Activated T-cell treated with anti-CD3 and anti-CD28 coated beads for 24 hours (primary cell): ENCODE data around the gene SCGN.

ENCODE experiments used
- DNase-seq: peaks from one replicate; pipeline ENCODE4 v3.0.0-alpha.2; 2020; ENCODE audit warnings: low read depth

The SCGN gene

DNA sequence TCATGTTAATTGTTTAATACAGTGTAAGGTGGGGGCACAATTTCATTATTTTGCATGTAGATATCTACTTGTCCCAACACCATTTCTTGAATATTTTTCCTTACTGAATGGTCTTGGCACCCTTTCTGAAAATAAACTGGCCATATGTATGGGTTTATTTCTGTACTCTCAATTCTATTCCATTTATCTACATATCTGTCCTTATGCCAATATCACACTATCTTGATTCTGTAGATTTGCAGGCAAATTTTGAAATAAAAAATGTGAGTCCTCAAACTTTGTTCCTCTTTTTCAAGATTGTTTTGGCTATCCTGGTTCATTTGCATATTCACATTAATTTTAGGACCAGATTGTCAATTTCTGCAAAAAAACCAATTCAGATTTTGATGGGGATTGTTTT lies 34.8 kb downstream of the SCGN start:
- DNase-seq = no peak

DNA sequence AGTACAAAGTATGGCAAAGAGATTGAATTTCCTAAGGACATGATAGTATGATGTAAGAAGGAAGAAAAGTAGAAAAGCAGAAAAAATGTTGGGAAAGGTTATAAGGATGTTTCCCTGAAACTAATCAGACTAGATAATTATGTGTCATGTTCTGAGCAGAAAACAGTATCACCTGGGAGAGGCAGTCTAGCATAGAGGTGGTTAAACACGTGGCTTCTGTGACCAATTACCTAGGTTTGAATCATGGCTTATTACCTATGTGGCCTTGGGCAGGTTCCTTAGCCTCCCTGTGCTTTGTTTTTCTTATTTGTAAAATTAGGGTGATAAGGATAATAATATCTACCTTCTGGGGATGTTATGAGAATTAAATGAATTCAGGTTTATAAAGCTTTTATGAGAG lies 38.0 kb downstream of the SCGN start:
- DNase-seq = no peak

DNA sequence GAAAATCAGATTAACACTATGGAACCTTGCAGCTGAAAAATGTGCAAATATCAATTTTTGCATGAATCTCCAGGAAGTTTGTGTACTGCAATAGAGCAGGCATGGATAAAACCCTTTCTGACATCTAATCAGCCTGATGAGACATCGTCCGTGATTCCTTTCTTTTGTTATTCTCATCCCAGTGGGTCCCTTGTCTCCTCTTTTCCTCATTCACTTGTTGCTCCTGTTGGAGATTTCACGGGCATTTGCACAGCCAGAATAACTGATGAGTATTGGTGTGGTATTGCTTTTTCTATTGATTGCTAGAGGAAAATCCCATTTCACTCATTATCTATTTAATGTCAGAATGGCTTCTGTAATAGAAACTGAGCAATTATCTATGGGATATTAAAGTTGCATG lies 39.9 kb downstream of the SCGN start:
- DNase-seq = no peak

DNA sequence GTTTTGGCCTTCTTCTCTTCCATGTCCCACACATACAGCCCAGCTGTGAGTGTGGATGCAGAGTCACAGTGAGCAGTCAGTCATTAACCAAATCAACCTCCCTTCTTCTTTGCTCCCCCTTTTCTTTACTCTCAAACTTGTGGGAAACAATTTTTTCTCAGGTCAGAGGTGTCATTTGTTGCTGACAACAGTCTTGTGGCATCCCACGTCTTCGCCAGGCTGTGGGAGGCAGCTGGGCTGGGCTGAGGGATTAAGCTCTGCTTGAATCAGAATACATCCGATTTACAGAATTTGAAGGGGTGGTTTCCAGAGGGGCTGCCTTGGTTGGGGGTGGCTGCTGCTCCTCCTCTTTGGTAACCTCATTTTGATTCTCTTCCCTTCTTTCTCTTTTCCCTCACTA lies 40.5 kb downstream of the SCGN start:
- DNase-seq = no peak

GRCh38 chr6:25694366-25694765 lies 42.4 kb downstream of the SCGN start:
- no peak for DNase-seq

GRCh38 chr6:25695671-25696070 lies 43.7 kb downstream of the SCGN start:
- no peak for DNase-seq

GRCh38 chr6:25697537-25698340 lies 45.7 kb downstream of the SCGN start:
- DNase-seq = no peak

GRCh38 chr6:25698631-25699030 lies 46.6 kb downstream of the SCGN start:
- DNase-seq = no peak

DNA sequence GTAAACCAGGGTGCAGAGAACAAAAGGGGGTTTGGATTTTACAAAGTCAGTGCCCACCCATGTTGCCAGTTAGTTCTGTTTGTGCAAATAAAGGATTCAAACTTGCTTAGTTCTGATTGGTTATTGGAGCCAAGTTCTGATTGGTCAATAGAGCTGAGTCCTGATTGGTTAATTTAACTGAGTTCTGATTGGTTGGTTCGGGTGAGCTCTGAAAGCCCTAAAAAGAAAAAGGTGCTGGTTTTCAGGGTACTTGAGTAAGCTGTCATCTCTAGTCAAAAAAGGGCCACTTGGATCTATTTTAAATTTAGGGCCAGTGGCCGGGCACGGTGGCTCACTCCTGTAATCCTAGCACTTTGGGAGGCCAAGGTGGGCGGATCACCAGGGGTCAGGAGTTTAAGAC lies 47.6 kb downstream of the SCGN start:
- DNase-seq = no peak

DNA sequence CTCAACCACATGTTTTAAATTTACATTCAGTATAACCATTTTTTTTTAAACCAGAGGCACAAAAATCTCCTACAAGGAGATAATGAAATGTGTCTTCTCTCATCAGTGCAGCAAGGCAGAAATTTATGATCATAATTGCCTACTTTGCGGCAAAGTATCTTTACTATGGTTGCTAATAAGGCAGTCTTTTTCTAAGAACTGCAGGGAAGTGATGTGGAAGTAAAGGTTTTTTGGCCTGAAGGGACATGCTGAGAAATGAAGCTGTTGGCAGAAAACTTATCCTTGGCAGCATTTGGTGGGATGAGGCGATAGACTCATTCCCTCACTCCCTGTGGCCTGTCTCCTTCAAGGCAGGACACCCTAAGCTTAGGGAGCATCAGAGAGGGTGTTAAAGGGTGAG lies 48.7 kb downstream of the SCGN start:
- no peak for DNase-seq

- no peak for DNase-seq
Measured at GRCh38 chr6:25701807-25702206, 49.8 kb downstream of the SCGN start.

GRCh38 chr6:25703005-25703404 lies 51.0 kb downstream of the SCGN start:
- no peak for DNase-seq

DNA sequence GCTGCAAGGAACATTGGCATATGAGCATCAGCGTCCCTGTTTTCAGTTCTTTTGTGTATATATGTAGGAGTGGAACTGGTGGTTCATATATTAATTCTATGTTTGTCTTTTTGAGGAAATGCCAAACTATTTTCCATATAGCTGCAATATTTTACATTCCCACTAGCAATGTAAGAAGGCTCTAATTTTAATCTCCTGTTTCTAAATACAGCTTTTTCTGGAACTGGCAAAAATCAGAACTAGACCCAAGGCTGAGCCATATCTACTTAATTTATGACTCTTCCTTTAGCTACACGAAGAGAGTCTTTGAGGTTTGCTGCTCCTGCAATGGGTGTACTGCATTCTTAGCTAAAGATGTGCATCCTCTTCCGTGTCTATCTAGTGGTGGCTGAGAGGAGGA lies 52.0 kb downstream of the SCGN start:
- DNase-seq = no peak

DNA sequence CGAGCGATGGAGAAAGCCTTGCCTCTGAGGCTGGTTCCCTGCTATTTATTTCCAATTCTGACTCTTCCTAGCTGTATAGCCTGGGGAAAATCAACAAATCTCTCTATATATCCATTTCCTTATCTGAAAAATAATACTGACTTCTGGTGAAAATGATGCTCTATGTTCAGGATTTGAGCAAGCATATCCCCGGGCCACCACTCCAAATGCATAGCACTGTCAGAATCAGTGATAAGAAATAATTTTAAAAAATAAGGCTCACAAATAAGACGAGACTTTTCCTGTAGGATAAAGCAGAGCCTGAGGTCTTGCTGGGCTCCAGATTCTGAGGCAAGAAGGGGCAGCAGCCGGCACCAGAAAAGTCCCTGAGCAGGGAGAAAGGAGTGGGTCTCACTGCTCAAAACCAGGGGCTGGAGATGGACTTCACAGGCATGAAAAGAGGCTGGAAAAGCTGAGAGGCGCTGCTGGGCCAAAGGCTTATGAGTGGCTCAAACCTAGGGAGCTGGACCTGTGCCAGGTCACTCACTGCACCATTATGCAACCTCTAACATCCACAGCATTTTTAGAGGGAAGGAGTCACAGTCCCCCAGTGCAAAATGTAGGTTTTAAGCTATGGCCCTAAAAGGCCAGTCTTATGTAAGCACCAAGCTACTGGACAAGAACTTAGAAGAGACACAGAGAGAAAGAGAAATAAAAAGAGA lies 54.4 kb downstream of the SCGN start:
- DNase-seq = no peak

GRCh38 chr6:25709761-25710160 lies 57.7 kb downstream of the SCGN start:
- DNase-seq = no peak

DNA sequence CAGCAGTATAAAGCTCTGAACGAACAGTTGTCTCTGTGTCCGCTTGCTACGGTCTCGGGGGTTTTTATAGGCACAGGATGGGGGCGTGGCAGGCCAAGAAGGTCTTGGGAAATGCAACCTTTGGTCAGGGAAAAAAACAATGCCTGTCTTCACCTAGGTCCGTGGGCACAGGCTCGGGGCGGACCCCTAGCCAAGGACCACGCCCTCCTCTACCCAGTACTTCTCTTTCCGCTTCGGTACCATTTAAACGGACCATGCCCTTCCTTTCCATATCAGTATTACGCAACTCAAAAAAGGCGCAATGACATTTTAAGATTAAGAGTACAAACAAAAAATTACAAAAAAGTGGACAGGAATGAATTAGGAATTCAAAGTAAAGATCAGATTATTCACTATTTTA lies 58.3 kb downstream of the SCGN start:
- no peak for DNase-seq

DNA sequence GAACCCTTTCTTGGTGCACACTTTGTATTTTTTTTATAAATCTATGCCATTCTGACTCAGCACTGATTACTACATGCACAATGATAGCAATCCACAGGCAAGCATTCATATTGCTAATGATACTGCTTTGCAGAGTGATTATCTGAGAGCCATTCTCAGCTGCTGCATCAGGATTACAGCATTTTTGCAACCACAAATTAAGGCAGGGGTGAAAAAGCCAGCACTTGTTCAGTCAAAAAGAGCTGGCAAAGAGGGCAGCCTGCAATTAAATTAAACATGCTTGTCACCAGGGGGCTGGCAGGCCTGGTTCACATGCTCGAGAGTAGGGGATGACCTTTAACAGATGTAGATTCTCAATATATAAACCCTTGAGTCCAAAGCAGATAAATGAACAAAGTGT lies 61.8 kb downstream of the SCGN start:
- DNase-seq = no peak

- DNase-seq = no peak
Measured at GRCh38 chr6:25714765-25715164, 62.8 kb downstream of the SCGN start.

DNA sequence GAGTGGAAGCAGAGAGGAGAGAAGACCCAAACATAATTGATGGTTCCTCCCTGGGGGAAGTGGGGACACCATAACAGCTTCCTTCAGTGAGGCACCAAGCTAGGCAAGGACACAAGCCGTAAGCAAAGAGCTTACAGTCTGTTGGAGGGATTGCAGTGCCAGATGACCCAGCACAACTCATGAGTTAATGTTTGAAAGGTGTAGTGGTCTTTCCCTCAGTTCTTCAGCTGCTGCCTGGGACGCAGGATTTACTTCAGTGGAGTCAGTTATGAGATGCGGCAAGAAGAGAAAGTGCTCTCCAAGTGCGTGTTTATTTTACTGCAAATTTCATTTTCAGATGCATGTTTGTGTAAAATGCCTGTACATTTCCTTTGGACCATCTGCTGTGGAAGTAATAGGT lies 63.8 kb downstream of the SCGN start:
- DNase-seq = no peak

DNA sequence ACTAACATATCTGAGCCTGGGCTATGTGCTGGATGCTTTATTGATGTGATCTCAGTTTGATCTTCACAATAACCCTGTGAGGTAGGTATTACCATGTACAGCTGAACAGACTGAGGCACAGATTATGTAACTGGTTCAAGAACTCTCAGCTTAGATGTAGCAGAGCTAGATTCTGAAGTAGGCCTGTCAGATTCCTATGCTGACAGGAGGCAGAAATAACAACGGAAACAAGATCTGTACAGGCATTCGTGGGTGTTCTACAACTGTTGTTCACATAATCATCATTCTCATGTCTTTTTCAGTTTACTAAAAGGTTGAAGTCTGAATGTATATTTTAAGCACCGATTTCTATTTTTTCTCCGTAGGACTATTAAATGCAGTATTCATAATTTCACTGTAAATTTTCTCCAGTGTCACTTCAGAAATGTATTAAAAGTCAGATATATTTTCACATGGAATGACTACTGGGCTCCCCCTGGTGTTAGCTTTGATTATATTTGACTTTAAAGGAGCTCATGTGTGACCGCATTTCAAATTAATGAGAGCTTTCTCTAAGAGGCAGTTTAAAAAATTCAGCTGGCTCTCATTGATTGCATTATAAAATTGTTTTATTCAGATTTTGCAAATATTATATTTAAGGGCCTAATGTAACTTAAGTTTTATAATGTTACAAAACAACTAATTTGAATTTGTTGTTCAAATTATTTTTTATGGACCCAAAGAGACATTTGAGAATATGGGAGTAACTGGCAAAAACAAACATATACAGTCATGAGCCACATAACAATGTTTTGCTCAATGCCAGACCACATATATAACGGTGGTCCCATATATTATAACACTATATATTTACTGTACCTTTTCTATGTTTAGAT lies 66.1 kb downstream of the SCGN start:
- no peak for DNase-seq

- no peak for DNase-seq
Measured at GRCh38 chr6:25726122-25726911, 74.3 kb downstream of the SCGN start.

DNA sequence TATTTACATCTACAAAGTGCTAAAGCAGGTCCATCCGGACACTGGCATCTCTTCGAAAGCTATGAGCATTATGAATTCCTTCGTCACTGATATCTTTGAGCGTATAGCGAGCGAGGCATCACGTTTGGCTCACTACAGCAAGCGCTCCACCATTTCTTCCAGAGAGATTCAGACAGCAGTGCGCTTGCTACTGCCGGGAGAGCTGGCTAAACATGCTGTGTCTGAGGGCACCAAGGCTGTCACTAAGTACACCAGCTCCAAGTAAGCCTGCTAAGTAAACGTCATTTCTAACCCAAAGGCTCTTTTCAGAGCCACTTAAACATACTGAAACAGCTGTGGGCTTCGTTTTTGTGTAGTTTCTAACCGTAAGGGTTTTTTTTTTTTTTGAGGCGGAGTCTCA lies 75.0 kb downstream of the SCGN start:
- DNase-seq = no peak
